Progenitor cell of endocrine pancreas (in vitro differentiated cells): ENCODE data around the gene ALDH3B1. TPM values are rescaled to one million over a fixed set of nuclear protein-coding genes. Genes with fewer than 3 reads are reported as not detected.

Experiments used
- DNase-seq: peaks from one replicate; pipeline ENCODE4 v3.0.0; 2021; ENCODE audit warnings: low spot score; ENCODE audit not compliant: unreplicated experiment
- H3K27ac Mint-ChIP-seq: 2 replicates; pipeline ENCODE4 v1.8.0; 2021; ENCODE audit warnings: mild to moderate bottlenecking, moderate library complexity, mixed read lengths
- H3K27me3 Mint-ChIP-seq: 2 replicates; pipeline ENCODE4 v1.8.0; 2021; ENCODE audit warnings: mixed read lengths
- H3K36me3 Mint-ChIP-seq: 2 replicates; pipeline ENCODE4 v1.8.0; 2022; ENCODE audit warnings: mixed read lengths; ENCODE audit not compliant: insufficient read depth
- H3K4me1 Mint-ChIP-seq: 2 replicates; pipeline ENCODE4 v1.8.0; 2021; ENCODE audit warnings: low read depth, mixed read lengths
- H3K4me3 Mint-ChIP-seq: 2 replicates; pipeline ENCODE4 v1.8.0; 2021; ENCODE audit warnings: low read depth, mild to moderate bottlenecking, moderate library complexity, mixed read lengths
- H3K9me3 Mint-ChIP-seq: 2 replicates; pipeline ENCODE4 v1.8.0; 2021; ENCODE audit warnings: low read depth, mixed read lengths
- CTCF ChIP-seq: fragments of 200-600 bp; sonication (generic); IDR thresholded peaks from one replicate; pipeline ENCODE4 v1.5.0; 2021; ENCODE audit warnings: antibody characterized with exemption, mild to moderate bottlenecking; ENCODE audit not compliant: unreplicated experiment
- total RNA-seq: library from RNA; stranded (reverse); gene quantifications from 2 replicates; pipeline ENCODE4 v1.2.1, GENCODE V29; 2021

Gene ALDH3B1
- total RNA-seq, 1 donor from 2014 or later = not detected

DNA sequence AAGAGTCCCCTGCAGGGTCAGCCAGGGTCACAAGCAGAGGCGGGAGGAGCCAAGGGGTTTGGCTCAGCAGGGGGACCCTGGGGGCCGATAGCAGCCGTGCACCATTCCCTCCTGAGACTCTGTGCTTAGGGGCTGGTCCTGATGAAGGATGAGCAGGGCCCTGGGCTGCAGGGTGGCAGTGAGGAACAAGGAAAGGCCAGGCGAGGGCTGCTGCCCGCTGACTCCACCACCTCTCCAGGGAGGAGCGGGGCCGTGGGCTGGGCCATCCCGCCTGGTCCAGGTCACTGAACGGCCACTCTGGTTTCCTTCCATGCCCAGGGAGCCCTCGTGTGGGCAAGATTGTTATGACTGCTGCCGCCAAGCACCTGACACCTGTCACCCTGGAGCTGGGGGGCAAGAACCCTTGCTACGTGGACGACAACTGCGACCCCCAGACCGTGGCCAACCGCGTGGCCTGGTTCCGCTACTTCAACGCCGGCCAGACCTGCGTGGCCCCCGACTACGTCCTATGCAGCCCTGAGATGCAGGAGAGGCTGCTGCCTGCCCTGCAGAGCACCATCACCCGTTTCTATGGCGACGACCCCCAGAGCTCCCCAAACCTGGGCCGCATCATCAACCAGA, 11.2 kb downstream of the ALDH3B1 start:
- Mint-ChIP-seq H3K27ac (peak overlapping the region; percentile 8), H3K27me3 (no peaks in the 10 kb centered on the region)

GRCh38 chr11:68022531-68022930, 12.4 kb downstream of the ALDH3B1 start:
- H3K36me3 Mint-ChIP-seq = peaks cover 6% of the 10 kb centered on the region
- H3K9me3 Mint-ChIP-seq = no peaks in the 10 kb centered on the region
- no peak for DNase-seq
- H3K4me1 Mint-ChIP-seq = peaks cover 10% of the 10 kb centered on the region
- no peak overlapping the region for H3K27ac Mint-ChIP-seq
- H3K4me3 Mint-ChIP-seq = no peak overlapping the region
- no peak for TF ChIP-seq CTCF
- H3K27me3 Mint-ChIP-seq = no peaks in the 10 kb centered on the region

More for the DNA sequence above, 11.2 kb downstream of the ALDH3B1 start:
- peaks cover 16% of the 10 kb centered on the region for H3K4me1 Mint-ChIP-seq
- TF ChIP-seq CTCF = peak; percentile 44
- no peaks in the 10 kb centered on the region for H3K9me3 Mint-ChIP-seq
- no peak for DNase-seq
- no peak overlapping the region for H3K4me3 Mint-ChIP-seq
- peaks cover 6% of the 10 kb centered on the region for H3K36me3 Mint-ChIP-seq

DNA sequence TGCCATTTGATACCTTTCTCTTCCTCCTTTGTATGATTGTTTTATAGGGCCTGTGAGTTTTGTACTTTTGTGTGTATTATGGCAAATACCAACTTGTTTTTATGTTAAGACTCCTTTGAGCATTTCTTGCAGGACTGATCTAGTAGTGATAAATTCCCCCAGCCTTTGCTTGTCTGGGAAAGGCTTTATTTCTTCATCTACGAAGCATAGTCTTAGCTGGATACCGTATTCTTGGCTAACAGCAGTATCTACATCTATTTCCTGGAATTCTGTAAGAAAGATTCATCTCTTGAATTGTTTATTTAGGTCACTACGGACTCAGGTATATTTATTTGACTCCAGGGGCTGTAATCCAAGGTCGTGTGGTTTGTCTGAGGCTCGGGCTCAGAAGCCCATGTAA, 14.4 kb downstream of the ALDH3B1 start:
- peaks cover 5% of the 10 kb centered on the region for H3K4me1 Mint-ChIP-seq
- H3K4me3 Mint-ChIP-seq = no peak overlapping the region
- no peak for TF ChIP-seq CTCF

GRCh38 chr11:68025047-68025446, 14.9 kb downstream of the ALDH3B1 start:
- peaks cover 6% of the 10 kb centered on the region for H3K36me3 Mint-ChIP-seq

More for the DNA sequence above, 14.4 kb downstream of the ALDH3B1 start:
- H3K27me3 Mint-ChIP-seq = no peaks in the 10 kb centered on the region
- H3K27ac Mint-ChIP-seq = no peak overlapping the region
- peaks cover 6% of the 10 kb centered on the region for H3K36me3 Mint-ChIP-seq
- H3K9me3 Mint-ChIP-seq = no peaks in the 10 kb centered on the region
- no peak for DNase-seq

More at GRCh38 chr11:68025047-68025446, 14.9 kb downstream of the ALDH3B1 start:
- H3K27ac Mint-ChIP-seq = no peak overlapping the region
- DNase-seq = no peak
- H3K4me1 Mint-ChIP-seq = peaks cover 7% of the 10 kb centered on the region
- no peaks in the 10 kb centered on the region for H3K9me3 Mint-ChIP-seq
- H3K4me3 Mint-ChIP-seq = no peak overlapping the region
- no peak for TF ChIP-seq CTCF
- H3K27me3 Mint-ChIP-seq = no peaks in the 10 kb centered on the region
